Stimulated activated CD4-positive, alpha-beta T cell treated with anti-CD3 and anti-CD28 coated beads, Interleukin-2, amount 100 ng/mL, for 24 hours (primary cell): ENCODE measurements around the gene ZNF543.
A peak's percentile ranks its signal among the peaks of the same experiment; 100 is the strongest.
"Not testable (repeated sequence)": the region's sequence is repeated elsewhere in the genome, so short reads cannot be mapped to it uniquely, and the experiment has no call there.

Experiments
- DNase-seq, 2 donors: peaks; one replicate each; pipeline ENCODE4 v3.0.0-alpha.2; 2020

ZNF543 gene

DNA sequence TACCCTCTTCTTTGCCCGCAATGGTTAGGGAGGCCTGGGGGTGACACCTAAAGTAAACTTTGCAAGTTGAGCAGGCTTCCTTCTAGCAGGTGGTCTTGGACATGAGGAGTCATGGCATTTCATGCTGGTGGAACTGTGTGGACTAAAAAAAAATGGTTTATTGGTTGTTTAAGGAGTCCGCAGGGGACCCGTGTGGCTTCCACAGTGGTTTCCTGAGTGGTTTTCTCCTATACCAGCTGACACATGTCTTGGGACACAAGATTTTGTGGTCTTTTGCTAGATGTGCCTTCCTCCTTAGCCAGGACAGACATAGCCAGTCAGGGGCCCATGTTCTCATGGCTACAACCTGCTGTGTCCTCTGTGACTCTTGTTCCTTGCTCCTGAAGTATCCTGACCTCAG is 1.5 kb downstream of the ZNF543 start:
- DNase-seq: no peak

- no peak for DNase-seq
Observed at GRCh38 chr19:57324992-57325391, 4.7 kb downstream of the ZNF543 start.

GRCh38 chr19:57327993-57328392 is 7.7 kb downstream of the ZNF543 start:
- no peak for DNase-seq

DNA sequence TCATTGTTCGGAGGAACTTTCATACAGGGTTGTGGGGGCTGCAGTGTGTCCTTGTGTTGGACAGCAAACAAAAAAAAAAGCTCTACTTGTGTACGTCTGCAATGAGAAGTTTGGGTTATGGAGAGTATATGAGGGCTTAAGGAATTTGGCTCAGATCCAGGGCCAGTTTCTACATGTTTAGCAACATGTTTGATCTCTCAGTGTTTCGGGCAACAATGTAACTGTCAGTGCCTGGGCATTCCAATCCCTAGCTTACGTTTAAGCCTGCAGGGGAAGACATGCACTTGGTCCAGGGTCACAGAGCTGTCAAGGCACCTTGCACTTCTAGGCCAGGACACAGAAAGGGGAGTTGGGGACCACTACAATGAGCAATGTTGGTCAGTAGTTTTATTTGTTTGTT is 13.9 kb downstream of the ZNF543 start:
- DNase-seq: no peak

DNA sequence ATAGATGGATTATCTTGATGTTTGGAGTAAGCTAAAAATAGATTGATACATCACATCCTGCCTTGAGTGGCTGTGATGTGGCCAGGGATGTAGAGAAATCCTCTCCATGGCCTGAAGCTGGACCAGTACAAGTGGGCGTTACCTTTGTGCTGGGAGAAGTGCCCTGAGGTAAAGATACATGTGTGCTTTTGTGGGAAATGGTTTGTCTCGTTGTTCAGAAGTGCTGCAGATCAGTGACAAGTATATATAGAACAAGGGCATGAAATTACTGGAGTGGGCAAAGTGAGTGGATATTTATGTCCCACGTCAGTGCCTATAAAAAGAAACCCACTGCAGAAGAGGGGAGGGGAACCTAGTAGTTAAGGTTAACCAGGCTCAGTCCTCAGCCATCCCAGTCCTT is 18.6 kb downstream of the ZNF543 start:
- no peak for DNase-seq

- no peak for DNase-seq
Observed at GRCh38 chr19:57342582-57342981, 22.3 kb downstream of the ZNF543 start.

GRCh38 chr19:57348136-57348535 is 27.9 kb downstream of the ZNF543 start:
- no peak for DNase-seq

- peak; percentile 82 for DNase-seq
Observed at GRCh38 chr19:57350877-57351805, 30.9 kb downstream of the ZNF543 start, which contains the start of gene ZNF304. ZNF304 (plus strand) TSS chr19:57351271; CDS start chr19:57351665, 394 bp downstream.

GRCh38 chr19:57351867-57352266 is 31.6 kb downstream of the ZNF543 start:
- DNase-seq: no peak

GRCh38 chr19:57355916-57356315 is 35.6 kb downstream of the ZNF543 start:
- no peak for DNase-seq

GRCh38 chr19:57357406-57357805 is 37.1 kb downstream of the ZNF543 start:
- DNase-seq: no peak

GRCh38 chr19:57359300-57359699 is 39.0 kb downstream of the ZNF543 start:
- no peak for DNase-seq

- no peak for DNase-seq
Observed at GRCh38 chr19:57362419-57362818, 42.1 kb downstream of the ZNF543 start.

DNA sequence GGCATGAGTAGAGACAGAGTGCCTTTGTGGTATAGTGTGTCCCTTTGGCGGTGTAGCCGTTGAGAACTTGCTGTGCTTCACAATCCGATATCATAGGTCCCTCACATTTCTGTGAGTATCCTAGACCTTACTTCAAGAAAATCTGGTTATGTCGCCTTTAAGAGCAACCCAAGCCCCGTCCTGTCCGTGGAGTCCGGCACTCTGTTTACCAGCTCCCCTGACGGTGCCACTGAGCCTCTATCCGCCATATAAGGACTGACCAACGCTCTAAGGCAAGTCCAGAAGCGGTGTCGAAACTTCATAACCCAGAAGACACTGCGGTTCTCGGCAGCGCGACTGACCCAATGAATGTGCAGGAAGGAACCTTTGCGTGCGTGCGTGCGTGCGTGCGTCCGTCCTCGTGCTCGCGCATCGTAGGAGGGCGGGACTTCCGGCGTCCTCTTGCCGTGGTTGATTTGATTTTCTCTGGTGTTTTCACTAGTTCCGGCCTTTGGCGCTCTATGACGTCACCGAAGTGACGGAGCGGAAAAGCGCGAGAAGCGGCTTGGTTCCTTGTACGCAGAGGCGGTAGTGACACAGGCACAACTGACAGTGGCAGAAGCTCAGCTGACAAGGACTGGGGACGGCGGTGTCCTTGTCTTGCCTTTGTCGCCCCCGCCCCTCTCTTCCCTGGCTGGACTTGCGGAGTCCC is 42.9 kb downstream of the ZNF543 start, which contains the start of the genes TRAPPC2B and ZNF547:
Gene TRAPPC2B, plus strand, starts transcription at position 555 of the 691 bp plus-strand sequence. CDS start 1,283 bp downstream, outside the sequence.
Gene ZNF547, plus strand, starts transcription at position 555 of the 691 bp plus-strand sequence. CDS start 5,005 bp downstream, outside the sequence.
- DNase-seq: peak; percentile 96 to 98

DNA sequence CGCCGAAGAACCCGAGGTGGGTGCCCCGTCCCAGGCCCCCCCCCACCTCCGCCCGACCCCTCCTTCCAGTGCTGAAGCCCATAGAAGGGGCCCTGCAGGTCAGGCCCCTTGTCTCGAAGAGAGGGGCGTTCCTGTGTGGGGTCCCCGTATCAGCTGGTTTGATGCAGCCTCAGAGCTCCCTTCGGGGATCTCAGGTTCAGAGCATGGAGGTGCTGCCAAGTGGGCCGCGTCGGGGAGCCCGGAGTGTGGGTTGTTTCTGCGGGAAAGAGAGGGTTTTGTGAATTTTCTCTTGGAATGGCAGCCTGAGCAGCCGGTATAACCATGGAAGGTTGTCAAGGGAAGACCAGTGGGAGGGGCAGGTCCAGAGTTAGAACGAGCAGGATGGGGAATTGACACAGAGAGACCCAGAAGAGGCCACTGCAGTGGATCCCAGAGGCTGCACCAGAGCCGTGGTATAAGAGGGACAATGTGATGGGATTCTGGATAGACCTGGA is 43.5 kb downstream of the ZNF543 start:
- no peak for DNase-seq

- no peak for DNase-seq
Observed at GRCh38 chr19:57366776-57367175, 46.5 kb downstream of the ZNF543 start.

GRCh38 chr19:57374179-57374578 is 53.9 kb downstream of the ZNF543 start:
- no peak for DNase-seq

DNA sequence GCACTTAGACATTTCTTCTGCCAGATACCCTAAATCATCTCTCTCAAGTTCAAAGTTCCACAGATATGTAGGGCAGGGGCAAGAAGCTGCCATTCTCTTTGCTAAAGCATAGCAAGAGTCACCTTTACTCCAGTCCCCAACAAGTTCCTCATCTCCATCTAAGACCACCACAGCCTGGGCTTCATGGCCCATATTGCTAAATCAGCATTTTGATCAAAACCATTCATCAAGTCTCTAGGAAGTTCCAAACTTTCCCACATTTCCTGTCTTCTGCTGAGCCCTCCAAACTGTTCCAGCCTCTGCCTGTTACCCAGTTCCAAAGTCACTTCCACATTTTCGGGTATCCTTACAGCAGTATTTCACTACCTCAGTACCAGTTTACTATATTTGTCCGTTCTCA is 54.4 kb downstream of the ZNF543 start:
- not testable (repeated sequence) for DNase-seq

DNA sequence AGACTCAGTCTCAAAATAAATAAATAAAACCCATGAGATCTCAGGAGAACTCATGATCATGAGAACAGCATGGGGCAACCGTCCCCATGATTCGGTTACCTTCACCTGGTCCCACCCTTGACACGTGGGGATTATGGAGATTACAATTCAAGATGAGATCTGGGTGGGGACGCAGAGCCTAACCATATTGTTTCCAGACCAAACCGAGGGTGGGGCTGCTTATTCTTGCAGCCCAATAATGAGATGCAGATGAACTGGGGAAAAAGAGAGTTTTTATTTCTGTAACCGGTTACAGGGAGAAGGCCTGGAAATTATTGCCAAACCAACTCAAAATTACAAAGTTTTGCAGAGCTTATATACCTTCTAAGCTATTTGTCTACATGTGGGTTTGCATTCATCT is 55.9 kb downstream of the ZNF543 start:
- no peak for DNase-seq

DNA sequence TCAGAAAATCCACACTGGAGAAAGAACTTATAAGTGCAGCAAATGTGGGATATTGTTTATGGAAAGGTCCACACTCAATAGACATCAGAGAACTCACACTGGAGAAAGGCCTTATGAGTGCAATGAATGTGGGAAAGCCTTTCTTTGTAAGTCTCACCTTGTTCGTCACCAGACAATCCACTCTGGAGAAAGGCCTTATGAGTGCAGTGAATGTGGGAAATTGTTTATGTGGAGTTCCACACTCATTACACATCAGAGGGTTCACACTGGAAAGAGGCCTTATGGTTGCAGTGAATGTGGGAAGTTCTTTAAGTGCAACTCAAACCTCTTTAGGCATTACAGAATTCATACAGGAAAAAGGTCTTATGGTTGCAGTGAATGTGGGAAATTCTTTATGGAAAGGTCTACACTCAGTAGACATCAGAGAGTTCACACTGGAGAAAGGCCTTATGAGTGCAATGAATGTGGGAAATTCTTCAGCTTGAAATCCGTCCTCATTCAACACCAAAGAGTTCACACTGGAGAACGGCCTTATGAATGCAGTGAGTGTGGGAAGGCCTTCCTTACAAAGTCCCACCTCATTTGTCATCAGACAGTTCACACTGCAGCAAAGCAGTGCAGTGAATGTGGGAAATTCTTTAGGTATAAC is 57.4 kb downstream of the ZNF543 start:
- no peak for DNase-seq
